ENCODE results near the gene TRIM54.

DNA sequence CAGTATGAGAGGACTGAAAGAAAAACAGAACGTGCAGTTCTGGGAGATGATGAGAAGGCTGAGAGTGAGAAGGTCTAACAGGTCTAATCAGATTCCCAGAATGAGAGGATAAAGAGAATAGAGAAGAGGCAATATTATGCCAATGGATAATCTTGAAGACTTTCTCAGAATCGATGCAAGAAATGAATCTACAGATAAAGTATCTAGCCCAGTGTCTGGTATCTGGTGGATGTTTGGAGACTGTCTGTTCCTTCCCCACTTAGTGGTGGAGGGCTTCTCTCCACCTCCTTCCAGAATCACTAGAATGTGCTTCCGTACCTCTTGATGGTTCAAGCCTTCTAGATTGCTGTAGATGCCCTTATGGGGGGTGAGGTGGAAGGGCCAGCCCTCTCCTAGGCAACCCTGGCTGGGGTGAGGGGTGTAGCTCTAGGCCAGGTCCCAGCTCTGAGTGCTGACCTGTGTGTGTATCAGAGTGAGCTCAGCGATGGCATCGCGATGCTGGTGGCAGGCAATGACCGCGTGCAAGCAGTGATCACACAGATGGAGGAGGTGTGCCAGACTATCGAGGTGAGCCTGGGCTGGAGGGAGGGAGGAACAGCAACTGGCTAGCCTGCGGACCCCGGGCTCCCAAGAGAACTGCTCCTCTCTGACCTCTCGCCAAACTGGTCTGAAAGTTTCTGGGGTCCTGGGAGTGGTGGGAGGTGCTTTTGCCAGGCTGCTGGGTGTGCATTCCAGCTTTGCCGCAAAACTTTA lies 22.4 kb downstream of the TRIM54 start:
- no peak for TF ChIP-seq EZH2 (IDR thresholded peaks at IDR 0.05; ENCODE audit: borderline replicate concordance, insufficient read depth, low read length, poor library complexity, severe bottlenecking)
- TF ChIP-seq CTCF (IDR thresholded peaks at IDR 0.05; ENCODE audit: poor library complexity, severe bottlenecking) = no peak
- TF ChIP-seq POLR2AphosphoS5 (IDR thresholded peaks at IDR 0.05) = no peak
- TF ChIP-seq TAF1 (IDR thresholded peaks at IDR 0.05; ENCODE audit: low read depth) = no peak
- no peak for TF ChIP-seq RAD21 (conservative IDR thresholded peaks at IDR 0.05)
- no peak for TF ChIP-seq REST (IDR thresholded peaks at IDR 0.05; ENCODE audit: borderline replicate concordance)
- no peak for TF ChIP-seq SMC3 (conservative IDR thresholded peaks at IDR 0.05; ENCODE audit: poor library complexity)

Measured in neural cell (in vitro differentiated cells).